ENCODE measurements around the gene COPZ2. TPM values are rescaled to one million over a fixed set of nuclear protein-coding genes. Genes with fewer than 3 reads are reported as not detected.
"Not testable (repeated sequence)": the region's sequence is repeated elsewhere in the genome, so short reads cannot be mapped to it uniquely, and the experiment has no call there.

The COPZ2 gene
- total RNA-seq, 1 donor from 2014 or later, result 5.7 TPM

- H3K27ac Mint-ChIP-seq, result peak overlapping the region; percentile 82
- peaks cover 32% of the 10 kb centered on the region for H3K27me3 Mint-ChIP-seq (ENCODE audit: low read depth)
- intact Hi-C loops (cut with micrococcal nuclease), result loop anchor here (1.0 to 10.0 kb wide), 8 partner anchors 24 to 594 kb away; partner anchors contain the start of genes CBX1, CDK5RAP3 and NFE2L1
These were observed 13.2 kb downstream of the COPZ2 start for GRCh38 chr17:48024149-48025039.

GRCh38 chr17:48023400-48024148 is 14.0 kb downstream of the COPZ2 start:
- peak overlapping the region; percentile 52 for H3K4me3 Mint-ChIP-seq (ENCODE audit: low read depth)
- peaks cover 29% of the 10 kb centered on the region for H3K27me3 Mint-ChIP-seq (ENCODE audit: low read depth)
- H3K9me3 Mint-ChIP-seq, result no peaks in the 10 kb centered on the region
- intact Hi-C loops (cut with micrococcal nuclease), result loop anchor here (2.0 to 10.0 kb wide), 2 partner anchors 53 to 221 kb away; partner anchors contain the start of gene CDK5RAP3
- H3K4me1 Mint-ChIP-seq (ENCODE audit: low read depth), result peaks cover 31% of the 10 kb centered on the region
- DNase-seq (ENCODE audit: low spot score), result no peak
- H3K36me3 Mint-ChIP-seq (ENCODE audit: low read depth), result no peaks in the 10 kb centered on the region
- no peak overlapping the region for H3K27ac Mint-ChIP-seq

More at GRCh38 chr17:48024149-48025039, 13.2 kb downstream of the COPZ2 start:
- peak; percentile 57 for DNase-seq (ENCODE audit: low spot score)
- H3K4me3 Mint-ChIP-seq (ENCODE audit: low read depth), result peak overlapping the region; percentile 86
- no peaks in the 10 kb centered on the region for H3K9me3 Mint-ChIP-seq
- peaks cover 28% of the 10 kb centered on the region for H3K4me1 Mint-ChIP-seq (ENCODE audit: low read depth)
- H3K36me3 Mint-ChIP-seq (ENCODE audit: low read depth), result no peaks in the 10 kb centered on the region

GRCh38 chr17:48022901-48023300 is 14.7 kb downstream of the COPZ2 start:
- no peak for DNase-seq (ENCODE audit: low spot score)
- Mint-ChIP-seq H3K4me3 (ENCODE audit: low read depth) (no peak overlapping the region), H3K9me3 (no peaks in the 10 kb centered on the region), H3K27me3 (ENCODE audit: low read depth) (peaks cover 29% of the 10 kb centered on the region), H3K27ac (no peak overlapping the region), H3K4me1 (ENCODE audit: low read depth) (peaks cover 36% of the 10 kb centered on the region), H3K36me3 (ENCODE audit: low read depth) (no peaks in the 10 kb centered on the region)
- intact Hi-C loops (cut with micrococcal nuclease), result loop anchor here (10.0 kb wide), 1 partner anchor 222 kb away; no protein-coding TSS in a partner anchor

- Mint-ChIP-seq H3K4me1 (ENCODE audit: low read depth) (peaks cover 41% of the 10 kb centered on the region), H3K4me3 (ENCODE audit: low read depth) (no peak overlapping the region)
These were observed 15.7 kb downstream of the COPZ2 start for GRCh38 chr17:48021934-48022333.

GRCh38 chr17:48017817-48018158 is 19.8 kb downstream of the COPZ2 start:
- DNase-seq (ENCODE audit: low spot score); H3K9me3 Mint-ChIP-seq; H3K4me3 Mint-ChIP-seq (ENCODE audit: low read depth); H3K36me3 Mint-ChIP-seq (ENCODE audit: low read depth); intact Hi-C loops (cut with micrococcal nuclease): not testable (repeated sequence)
- H3K4me1 Mint-ChIP-seq (ENCODE audit: low read depth), result peaks cover 22% of the 10 kb centered on the region
- peak overlapping the region; percentile 40 for H3K27ac Mint-ChIP-seq
- peaks cover 38% of the 10 kb centered on the region for H3K27me3 Mint-ChIP-seq (ENCODE audit: low read depth)

More at GRCh38 chr17:48021934-48022333, 15.7 kb downstream of the COPZ2 start:
- no peak overlapping the region for H3K27ac Mint-ChIP-seq
- no peak for DNase-seq (ENCODE audit: low spot score)
- intact Hi-C loops (cut with micrococcal nuclease), result loop anchor here (10.0 kb wide), 1 partner anchor 223 kb away; no protein-coding TSS in a partner anchor
- no peaks in the 10 kb centered on the region for H3K9me3 Mint-ChIP-seq
- peaks cover 28% of the 10 kb centered on the region for H3K27me3 Mint-ChIP-seq (ENCODE audit: low read depth)
- no peaks in the 10 kb centered on the region for H3K36me3 Mint-ChIP-seq (ENCODE audit: low read depth)

- Mint-ChIP-seq H3K27me3 (ENCODE audit: low read depth) (peaks cover 37% of the 10 kb centered on the region), H3K36me3 (ENCODE audit: low read depth) (no peaks in the 10 kb centered on the region), H3K9me3 (no peaks in the 10 kb centered on the region), H3K27ac (no peak overlapping the region), H3K4me3 (ENCODE audit: low read depth) (no peak overlapping the region), H3K4me1 (ENCODE audit: low read depth) (peaks cover 32% of the 10 kb centered on the region)
- intact Hi-C loops (cut with micrococcal nuclease), result no loop called here
- no peak for DNase-seq (ENCODE audit: low spot score)
These were observed 21.5 kb downstream of the COPZ2 start for GRCh38 chr17:48016112-48016511.

- no peak overlapping the region for H3K27ac Mint-ChIP-seq
- peaks cover 39% of the 10 kb centered on the region for H3K27me3 Mint-ChIP-seq (ENCODE audit: low read depth)
- H3K9me3 Mint-ChIP-seq, result no peaks in the 10 kb centered on the region
- peaks cover 32% of the 10 kb centered on the region for H3K4me1 Mint-ChIP-seq (ENCODE audit: low read depth)
- no peak for DNase-seq (ENCODE audit: low spot score)
- H3K36me3 Mint-ChIP-seq (ENCODE audit: low read depth), result no peaks in the 10 kb centered on the region
- intact Hi-C loops (cut with micrococcal nuclease), result no loop called here
- no peak overlapping the region for H3K4me3 Mint-ChIP-seq (ENCODE audit: low read depth)
These were observed 22.9 kb downstream of the COPZ2 start for GRCh38 chr17:48014595-48015111.

GRCh38 chr17:48013876-48014594 is 23.6 kb downstream of the COPZ2 start:
- no peak overlapping the region for H3K4me3 Mint-ChIP-seq (ENCODE audit: low read depth)
- intact Hi-C loops (cut with micrococcal nuclease), result no loop called here

GRCh38 chr17:48012654-48013053 is 24.9 kb downstream of the COPZ2 start:
- DNase-seq (ENCODE audit: low spot score), result no peak
- no peak overlapping the region for H3K27ac Mint-ChIP-seq
- peaks cover 22% of the 10 kb centered on the region for H3K4me1 Mint-ChIP-seq (ENCODE audit: low read depth)
- H3K9me3 Mint-ChIP-seq, result no peaks in the 10 kb centered on the region
- intact Hi-C loops (cut with micrococcal nuclease), result no loop called here
- H3K36me3 Mint-ChIP-seq (ENCODE audit: low read depth), result no peaks in the 10 kb centered on the region
- peak overlapping the region; percentile 26 for H3K4me3 Mint-ChIP-seq (ENCODE audit: low read depth)
- H3K27me3 Mint-ChIP-seq (ENCODE audit: low read depth), result peaks cover 46% of the 10 kb centered on the region

More at GRCh38 chr17:48013876-48014594, 23.6 kb downstream of the COPZ2 start:
- peaks cover 42% of the 10 kb centered on the region for H3K27me3 Mint-ChIP-seq (ENCODE audit: low read depth)
- no peak for DNase-seq (ENCODE audit: low spot score)
- H3K4me1 Mint-ChIP-seq (ENCODE audit: low read depth), result peaks cover 32% of the 10 kb centered on the region
- H3K27ac Mint-ChIP-seq, result no peak overlapping the region
- H3K36me3 Mint-ChIP-seq (ENCODE audit: low read depth), result no peaks in the 10 kb centered on the region
- no peaks in the 10 kb centered on the region for H3K9me3 Mint-ChIP-seq

- H3K4me1 Mint-ChIP-seq (ENCODE audit: low read depth), result peaks cover 18% of the 10 kb centered on the region
- H3K27me3 Mint-ChIP-seq (ENCODE audit: low read depth), result peaks cover 48% of the 10 kb centered on the region
- intact Hi-C loops (cut with micrococcal nuclease), result no loop called here
- H3K9me3 Mint-ChIP-seq, result no peaks in the 10 kb centered on the region
- DNase-seq (ENCODE audit: low spot score), result peak; percentile 71
- no peaks in the 10 kb centered on the region for H3K36me3 Mint-ChIP-seq (ENCODE audit: low read depth)
- H3K4me3 Mint-ChIP-seq (ENCODE audit: low read depth), result peak overlapping the region; percentile 82
- no peak overlapping the region for H3K27ac Mint-ChIP-seq
These were observed 25.5 kb downstream of the COPZ2 start for GRCh38 chr17:48012151-48012520.

- Mint-ChIP-seq H3K27me3 (ENCODE audit: low read depth) (peaks cover 51% of the 10 kb centered on the region), H3K4me3 (ENCODE audit: low read depth) (peak overlapping the region; percentile 82), H3K9me3 (no peaks in the 10 kb centered on the region), H3K36me3 (ENCODE audit: low read depth) (no peaks in the 10 kb centered on the region), H3K4me1 (ENCODE audit: low read depth) (peaks cover 15% of the 10 kb centered on the region), H3K27ac (no peak overlapping the region)
- DNase-seq (ENCODE audit: low spot score), result peak; percentile 48
- intact Hi-C loops (cut with micrococcal nuclease), result no loop called here
These were observed 26.0 kb downstream of the COPZ2 start for GRCh38 chr17:48011405-48012150.

- Mint-ChIP-seq H3K27me3 (ENCODE audit: low read depth) (peaks cover 52% of the 10 kb centered on the region), H3K36me3 (ENCODE audit: low read depth) (no peaks in the 10 kb centered on the region), H3K4me3 (ENCODE audit: low read depth) (no peak overlapping the region), H3K27ac (no peak overlapping the region), H3K4me1 (ENCODE audit: low read depth) (peaks cover 12% of the 10 kb centered on the region), H3K9me3 (no peaks in the 10 kb centered on the region)
- intact Hi-C loops (cut with micrococcal nuclease), result no loop called here
- DNase-seq (ENCODE audit: low spot score), result no peak
These were observed 27.4 kb downstream of the COPZ2 start for GRCh38 chr17:48010193-48010592.

All from activated T-helper 2 cell treated with anti-CD3 and anti-CD28 coated beads, Interferon-gamma antibody, Interleukin-2, Interleukin-4, amounts not matched to agents 10 μg/mL and 5 μg/mL and 100 μg/mL, durations not matched to agents 14 hours and 24 hours and 36 hours (primary cell).